ENCODE measurements around the gene GFY.

GFY gene

GRCh38 chr19:49408816-49409440 is 16.3 kb upstream of the GFY start:
- DNase-seq = no peak

GRCh38 chr19:49409441-49410029 is 15.7 kb upstream of the GFY start:
- DNase-seq = no peak

- no peak for DNase-seq
These were observed 13.4 kb upstream of the GFY start for GRCh38 chr19:49411681-49412326.

GRCh38 chr19:49413348-49413747 is 11.8 kb upstream of the GFY start:
- no peak for DNase-seq

GRCh38 chr19:49414256-49414655 is 10.9 kb upstream of the GFY start:
- no peak for DNase-seq

- DNase-seq = no peak
These were observed 9.9 kb upstream of the GFY start for GRCh38 chr19:49415102-49415809.

GRCh38 chr19:49415810-49416200 is 9.4 kb upstream of the GFY start:
- DNase-seq = no peak

- no peak for DNase-seq
These were observed 8.1 kb upstream of the GFY start for GRCh38 chr19:49417088-49417487.

- DNase-seq = no peak
These were observed 6.7 kb upstream of the GFY start for GRCh38 chr19:49418511-49418910.

GRCh38 chr19:49419173-49419572 is 6.0 kb upstream of the GFY start:
- DNase-seq = no peak

GRCh38 chr19:49420227-49420626 is 5.0 kb upstream of the GFY start:
- DNase-seq = no peak

GRCh38 chr19:49421039-49421877 is 3.9 kb upstream of the GFY start:
- no peak for DNase-seq

GRCh38 chr19:49421878-49422202 is 3.3 kb upstream of the GFY start:
- no peak for DNase-seq

GRCh38 chr19:49422407-49423070 is 2.6 kb upstream of the GFY start:
- DNase-seq = peak; percentile 30

- DNase-seq = no peak
These were observed 1.9 kb upstream of the GFY start, which contains the start of gene PTH2 for GRCh38 chr19:49423071-49423984. TSS of gene PTH2 (minus strand) at chr19:49423441. CDS start at chr19:49423339, 102 bp downstream.

- DNase-seq = peak; percentile 31
These were observed 1.2 kb upstream of the GFY start for GRCh38 chr19:49423985-49424303.

GRCh38 chr19:49425922-49426592 is 869 bp downstream of the GFY start:
- no peak for DNase-seq

GRCh38 chr19:49427339-49427738 is 2.2 kb downstream of the GFY start:
- no peak for DNase-seq

GRCh38 chr19:49427855-49428546 is 2.8 kb downstream of the GFY start:
- peak; percentile 21 for DNase-seq

All from activated gamma-delta T cell treated with Interleukin-2 at 50 U/mL for 16 hours (primary cell).